ENCODE data around the gene FAM78B.

GRCh38 chr1:166172106-166172505 is 5.3 kb upstream of the FAM78B start:
- no peak for TF ChIP-seq CTCF (IDR thresholded peaks at IDR 0.05)
- no peak for TF ChIP-seq POLR2A (IDR thresholded peaks at IDR 0.05)
